Mesenchymal stem cell (in vitro differentiated cells and primary cell): ENCODE data around the gene DLGAP1.

Source experiments
- DNase-seq: peaks from one replicate; pipeline ENCODE4 v3.0.0-alpha.2; 2013
- H2AFZ ChIP-seq: one replicate; pipeline ENCODE4 v1.6.1; 2013; ENCODE audit warnings: low read depth, mild to moderate bottlenecking, control low read depth, inconsistent platforms, low read length, moderate library complexity
- H2AK5ac ChIP-seq: 2 replicates; pipeline ENCODE4 v1.6.1; 2013; ENCODE audit warnings: low read length, moderate library complexity, mild to moderate bottlenecking, inconsistent platforms; ENCODE audit not compliant: severe bottlenecking
- H2BK120ac ChIP-seq: one replicate; pipeline ENCODE4 v1.6.1; 2013; ENCODE audit warnings: low read depth, mild to moderate bottlenecking, inconsistent platforms, low read length, moderate library complexity
- H2BK12ac ChIP-seq, 2 experiments: one replicate each; pipeline ENCODE4 v1.6.1; 2013; ENCODE audit warnings: inconsistent platforms in 2 of 2, low read length in 2 of 2, mild to moderate bottlenecking in 2 of 2, moderate library complexity in 2 of 2, control low read depth in 1 of 2
- H2BK15ac ChIP-seq: one replicate; pipeline ENCODE4 v1.6.1; 2013; ENCODE audit warnings: mild to moderate bottlenecking, low read depth, inconsistent platforms; ENCODE audit not compliant: poor library complexity, severe bottlenecking
- H2BK5ac ChIP-seq: 2 replicates; pipeline ENCODE4 v1.6.1; 2013; ENCODE audit warnings: low read depth, mild to moderate bottlenecking, low read length, control low read depth, inconsistent platforms; ENCODE audit not compliant: poor library complexity, severe bottlenecking
- H3K14ac ChIP-seq, 2 experiments: one replicate each; pipeline ENCODE4 v1.6.1; 2013; ENCODE audit warnings: inconsistent platforms in 2 of 2, low read length in 2 of 2, control low read depth in 1 of 2, mild to moderate bottlenecking in 1 of 2, moderate library complexity in 1 of 2
- H3K18ac ChIP-seq, 2 experiments: one replicate each; pipeline ENCODE4 v1.6.1; 2013; ENCODE audit warnings: inconsistent platforms in 2 of 2, low read length in 2 of 2, control low read depth in 1 of 2, low read depth in 1 of 2, mild to moderate bottlenecking in 1 of 2
- H3K23ac ChIP-seq, 2 experiments: one replicate each; pipeline ENCODE4 v1.6.1; 2013; ENCODE audit warnings: inconsistent platforms in 2 of 2, low read length in 2 of 2, mild to moderate bottlenecking in 2 of 2, moderate library complexity in 2 of 2, control low read depth in 1 of 2
- H3K27ac ChIP-seq: 2 replicates; pipeline ENCODE4 v1.5.1; 2013; ENCODE audit warnings: mild to moderate bottlenecking, moderate library complexity, low read length, control low read depth, inconsistent platforms; ENCODE audit not compliant: poor library complexity, severe bottlenecking
- H3K27me3 ChIP-seq, 2 experiments: 2 replicates each; pipeline versions ENCODE4 v1.6.1 to v1.7.0; 2013; ENCODE audit warnings: low read length in 2 of 2, mild to moderate bottlenecking in 2 of 2, moderate library complexity in 2 of 2, control low read depth in 1 of 2, inconsistent platforms in 1 of 2; ENCODE audit not compliant: control insufficient read depth in 1 of 2, insufficient read depth in 1 of 2
- H3K36me3 ChIP-seq, 2 experiments: 2 replicates each; pipeline versions ENCODE4 v1.6.1 to v1.7.0; 2013; ENCODE audit warnings: low read length in 2 of 2, control low read depth in 1 of 2, inconsistent platforms in 1 of 2, low read depth in 1 of 2, mild to moderate bottlenecking in 1 of 2; ENCODE audit not compliant: insufficient read depth in 2 of 2, control insufficient read depth in 1 of 2
- H3K4ac ChIP-seq, 2 experiments: one replicate each; pipeline ENCODE4 v1.6.1; 2013; ENCODE audit warnings: inconsistent platforms in 2 of 2, low read length in 2 of 2, mild to moderate bottlenecking in 2 of 2, moderate library complexity in 2 of 2, control low read depth in 1 of 2, low read depth in 1 of 2
- H3K4me1 ChIP-seq: 2 replicates; pipeline ENCODE4 v1.6.1; 2013; ENCODE audit warnings: low read depth, low read length, control low read depth; ENCODE audit not compliant: control insufficient read depth, insufficient read depth
- H3K4me2 ChIP-seq: 2 replicates; pipeline ENCODE4 v1.6.1; 2013; ENCODE audit warnings: low read length, mild to moderate bottlenecking, inconsistent platforms; ENCODE audit not compliant: poor library complexity, severe bottlenecking
- H3K4me3 ChIP-seq, 2 experiments: 2 replicates each; pipeline versions ENCODE4 v1.5.1 to v1.7.0; 2013; ENCODE audit warnings: low read length in 2 of 2, mild to moderate bottlenecking in 2 of 2, control low read depth in 1 of 2, low read depth in 1 of 2; ENCODE audit not compliant: insufficient read depth in 1 of 2
- H3K79me1 ChIP-seq: replicated peaks from 2 replicates; pipeline ENCODE4 v1.6.1; 2013; ENCODE audit warnings: mild to moderate bottlenecking, control low read depth, low read length, inconsistent platforms; ENCODE audit not compliant: poor library complexity, severe bottlenecking
- H3K9ac ChIP-seq: 2 replicates; pipeline ENCODE4 v1.7.0; 2013; ENCODE audit warnings: mild to moderate bottlenecking, low read length, moderate library complexity
- H3K9me3 ChIP-seq: 2 replicates; pipeline ENCODE4 v1.7.0; 2013; ENCODE audit warnings: mild to moderate bottlenecking, low read length; ENCODE audit not compliant: control insufficient read depth
- H4K8ac ChIP-seq: one replicate; pipeline ENCODE4 v1.6.1; 2013; ENCODE audit warnings: inconsistent platforms, mild to moderate bottlenecking, low read length, moderate library complexity
- H4K91ac ChIP-seq: one replicate; pipeline ENCODE4 v1.6.1; 2013; ENCODE audit warnings: mild to moderate bottlenecking, low read length, inconsistent platforms
- WGBS: methylation state at CpG from one replicate; pipeline ENCODE4 v1.1.7; 2013; ENCODE audit warnings: mixed read lengths; 5-methylcytosine and 5-hydroxymethylcytosine counted together

DLGAP1 gene

GRCh38 chr18:4406856-4407255, 48.3 kb downstream of the DLGAP1 start:
- no peak overlapping the region for H3K14ac ChIP-seq
- no peak overlapping the region for H3K4ac ChIP-seq
- no CpG with 5 or more reads among the region's 1 CpG for WGBS
- H2AK5ac ChIP-seq: no peak overlapping the region
- no peak overlapping the region for H3K23ac ChIP-seq
- H4K91ac ChIP-seq: no peak overlapping the region
- H3K4me1 ChIP-seq: no peaks in the 10 kb centered on the region
- H3K27me3 ChIP-seq: no peaks in the 10 kb centered on the region
- DNase-seq: no peak
- no peak overlapping the region for H3K18ac ChIP-seq
- no peaks in the 10 kb centered on the region for H3K79me1 ChIP-seq
- no peak overlapping the region for H3K4me2 ChIP-seq
- H2AFZ ChIP-seq: no peak overlapping the region
- H3K4me3 ChIP-seq: no peak overlapping the region
- H2BK120ac ChIP-seq: no peak overlapping the region
- H3K36me3 ChIP-seq: no peaks in the 10 kb centered on the region
- H3K9me3 ChIP-seq: no peaks in the 10 kb centered on the region
- no peak overlapping the region for H2BK12ac ChIP-seq
- no peak overlapping the region for H2BK5ac ChIP-seq
- H3K9ac ChIP-seq: no peak overlapping the region
- no peak overlapping the region for H2BK15ac ChIP-seq
- H3K27ac ChIP-seq: no peak overlapping the region
- H4K8ac ChIP-seq: no peak overlapping the region

GRCh38 chr18:4405965-4406364, 49.1 kb downstream of the DLGAP1 start:
- no peak overlapping the region for H3K4me2 ChIP-seq
- H3K27me3 ChIP-seq: no peaks in the 10 kb centered on the region
- H3K4me1 ChIP-seq: no peaks in the 10 kb centered on the region
- H2BK15ac ChIP-seq: no peak overlapping the region
- H2AK5ac ChIP-seq: no peak overlapping the region
- H3K27ac ChIP-seq: no peak overlapping the region
- H3K36me3 ChIP-seq: no peaks in the 10 kb centered on the region
- H2BK120ac ChIP-seq: no peak overlapping the region
- H3K9ac ChIP-seq: no peak overlapping the region
- H2BK5ac ChIP-seq: no peak overlapping the region
- no peaks in the 10 kb centered on the region for H3K9me3 ChIP-seq
- 79% methylated on average over 5 of the region's 5 CpGs for WGBS
- H3K79me1 ChIP-seq: no peaks in the 10 kb centered on the region
- no peak overlapping the region for H3K14ac ChIP-seq
- no peak overlapping the region for H3K23ac ChIP-seq
- H2BK12ac ChIP-seq: no peak overlapping the region
- H2AFZ ChIP-seq: no peak overlapping the region
- H3K4ac ChIP-seq: no peak overlapping the region
- no peak overlapping the region for H3K18ac ChIP-seq
- no peak for DNase-seq
- H4K91ac ChIP-seq: no peak overlapping the region
- H4K8ac ChIP-seq: no peak overlapping the region
- H3K4me3 ChIP-seq: no peak overlapping the region

GRCh38 chr18:4403836-4404235, 51.3 kb downstream of the DLGAP1 start:
- DNase-seq: no peak
- no peaks in the 10 kb centered on the region for H3K9me3 ChIP-seq
- H3K14ac ChIP-seq: no peak overlapping the region
- H4K91ac ChIP-seq: no peak overlapping the region
- H2BK5ac ChIP-seq: no peak overlapping the region
- no peak overlapping the region for H2AK5ac ChIP-seq
- H4K8ac ChIP-seq: no peak overlapping the region
- H3K4me3 ChIP-seq: no peak overlapping the region
- no peak overlapping the region for H3K4ac ChIP-seq
- H3K23ac ChIP-seq: no peak overlapping the region
- H3K4me1 ChIP-seq: no peaks in the 10 kb centered on the region
- no peaks in the 10 kb centered on the region for H3K79me1 ChIP-seq
- H3K18ac ChIP-seq: no peak overlapping the region
- no peak overlapping the region for H2BK120ac ChIP-seq
- no peaks in the 10 kb centered on the region for H3K36me3 ChIP-seq
- no peaks in the 10 kb centered on the region for H3K27me3 ChIP-seq
- H3K4me2 ChIP-seq: no peak overlapping the region
- H2BK15ac ChIP-seq: no peak overlapping the region
- H2BK12ac ChIP-seq: no peak overlapping the region
- no peak overlapping the region for H3K27ac ChIP-seq
- WGBS: 40% methylated on average over 1 of the region's 1 CpG
- no peak overlapping the region for H3K9ac ChIP-seq
- H2AFZ ChIP-seq: no peak overlapping the region

GRCh38 chr18:4400911-4401310, 54.2 kb downstream of the DLGAP1 start:
- no peak overlapping the region for H2BK15ac ChIP-seq
- no CpG with 5 or more reads among the region's 1 CpG for WGBS
- H3K27me3 ChIP-seq: no peaks in the 10 kb centered on the region

More at GRCh38 chr18:4400911-4401310, 54.2 kb downstream of the DLGAP1 start:
- Histone ChIP-seq H2AK5ac (no peak overlapping the region), H2AFZ (no peak overlapping the region), H3K36me3 (no peaks in the 10 kb centered on the region), H3K14ac (no peak overlapping the region), H2BK5ac (no peak overlapping the region), H3K4me2 (no peak overlapping the region), H4K8ac (no peak overlapping the region), H3K4me3 (no peak overlapping the region), H3K79me1 (no peaks in the 10 kb centered on the region), H3K23ac (no peak overlapping the region), H3K18ac (no peak overlapping the region), H3K9me3 (no peaks in the 10 kb centered on the region), H2BK12ac (no peak overlapping the region), H3K27ac (no peak overlapping the region), H2BK120ac (no peak overlapping the region), H3K9ac (no peak overlapping the region), H3K4ac (no peak overlapping the region), H4K91ac (no peak overlapping the region), H3K4me1 (no peaks in the 10 kb centered on the region)
- no peak for DNase-seq
